ENCODE data around the gene SLC2A13.

SLC2A13 gene

GRCh38 chr12:39835517-39836489 is 270.1 kb downstream of the SLC2A13 start:
- H3K4me3 ChIP-seq (ENCODE audit: low read depth, low read length), result no peak overlapping the region
- TF ChIP-seq CTCF (IDR thresholded peaks at IDR 0.05; ENCODE audit: insufficient read depth, low read depth, low read length, missing control alignments), result no peak
- peak; percentile 44 for DNase-seq (ENCODE audit: low read depth)

- DNase-seq (ENCODE audit: low read depth), result no peak
- no peak overlapping the region for H3K4me3 ChIP-seq (ENCODE audit: low read depth, low read length)
- no peak for TF ChIP-seq CTCF (IDR thresholded peaks at IDR 0.05; ENCODE audit: insufficient read depth, low read depth, low read length, missing control alignments)
Measured at GRCh38 chr12:39831587-39832315, 274.1 kb downstream of the SLC2A13 start.

- DNase-seq (ENCODE audit: low read depth), result no peak
- TF ChIP-seq CTCF (IDR thresholded peaks at IDR 0.05; ENCODE audit: insufficient read depth, low read depth, low read length, missing control alignments), result no peak
- H3K4me3 ChIP-seq (ENCODE audit: low read depth, low read length), result no peak overlapping the region
Measured at GRCh38 chr12:39830852-39831520, 274.9 kb downstream of the SLC2A13 start.

- H3K4me3 ChIP-seq (ENCODE audit: low read depth, low read length), result no peak overlapping the region
- no peak for DNase-seq (ENCODE audit: low read depth)
- no peak for TF ChIP-seq CTCF (IDR thresholded peaks at IDR 0.05; ENCODE audit: insufficient read depth, low read depth, low read length, missing control alignments)
Measured at GRCh38 chr12:39830171-39830570, 275.7 kb downstream of the SLC2A13 start.

GRCh38 chr12:39824505-39825212 is 281.2 kb downstream of the SLC2A13 start:
- H3K4me3 ChIP-seq (ENCODE audit: low read depth, low read length), result no peak overlapping the region
- TF ChIP-seq CTCF (IDR thresholded peaks at IDR 0.05; ENCODE audit: insufficient read depth, low read depth, low read length, missing control alignments), result no peak
- no peak for DNase-seq (ENCODE audit: low read depth)

- DNase-seq (ENCODE audit: low read depth), result no peak
- no peak overlapping the region for H3K4me3 ChIP-seq (ENCODE audit: low read depth, low read length)
- no peak for TF ChIP-seq CTCF (IDR thresholded peaks at IDR 0.05; ENCODE audit: insufficient read depth, low read depth, low read length, missing control alignments)
Measured at GRCh38 chr12:39816671-39817185, 289.2 kb downstream of the SLC2A13 start.
